ENCODE results near the gene SLC22A2. TPM values are rescaled to one million over a fixed set of nuclear protein-coding genes. Genes with fewer than 3 reads are reported as not detected.
A peak's percentile ranks its signal among the peaks of the same experiment; 100 is the strongest.

The SLC22A2 gene
- total and polyA plus RNA-seq, 10 of the 15 experiments (the other 5 are each of a cell fraction or from before 2014, with no cell fraction given): 0.12 TPM; not detected in 9

DNA sequence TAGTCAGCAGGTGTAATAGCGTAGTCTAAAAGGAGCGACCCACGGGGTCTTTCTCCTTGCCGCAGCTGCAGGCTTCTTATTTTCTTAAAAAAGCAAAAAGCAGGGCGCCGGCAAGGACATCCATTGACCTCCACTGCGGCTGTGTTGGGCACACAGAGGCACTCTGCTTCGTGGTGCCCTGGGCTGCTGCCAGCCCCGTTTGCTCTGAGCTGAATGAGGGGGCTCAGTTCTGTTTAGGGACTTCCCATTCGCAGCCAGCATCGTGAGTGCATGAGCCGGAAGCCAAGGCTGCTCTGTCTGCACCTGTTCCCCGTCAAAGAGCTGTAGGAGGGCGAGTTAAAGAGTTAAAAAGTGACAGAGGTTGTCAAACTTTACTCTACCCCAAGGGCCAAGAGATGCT is 1.7 kb upstream of the SLC22A2 start (continued):
- TF ChIP-seq TAF1 (IDR thresholded peaks at IDR 0.05; ENCODE audit: borderline replicate concordance, low read depth, low read length): no peak
- no peak for TF ChIP-seq LARP7 (IDR thresholded peaks at IDR 0.05)
- no peak for TF ChIP-seq RUNX3 (IDR thresholded peaks at IDR 0.05; ENCODE audit: low read length)
- TF ChIP-seq RELA (IDR thresholded peaks at IDR 0.05; ENCODE audit: borderline replicate concordance, partially characterized antibody): no peak

- no peak overlapping the region for H3K4me2 ChIP-seq (ENCODE audit: control insufficient read depth, insufficient read depth)
- no peak overlapping the region for H2AFZ ChIP-seq (ENCODE audit: control insufficient read depth, low read depth, low read length)
- no TSS peak for BruUV-seq (replicated peaks)
- no peak overlapping the region for H3K27ac ChIP-seq (ENCODE audit: control insufficient read depth, insufficient read depth)
- no peaks in the 10 kb centered on the region for H3K4me1 ChIP-seq (ENCODE audit: control insufficient read depth, insufficient read depth, low read length)
- SMC1A ChIA-PET (ENCODE audit: uncharacterized antibody, unreplicated experiment): interaction anchor here (0.8 kb wide), 1 partner anchor 14 kb away, joined by 3 read pairs; no protein-coding TSS in a partner anchor
- H3K4me3 ChIP-seq: no peak overlapping the region
- FAIRE-seq: no peak
- RAD21 ChIA-PET (ENCODE audit: unreplicated experiment): no interaction called here
- H4K20me1 ChIP-seq (ENCODE audit: control insufficient read depth, insufficient read depth): no peaks in the 10 kb centered on the region
- no peaks in the 10 kb centered on the region for H3K36me3 ChIP-seq (ENCODE audit: control insufficient read depth in 2 of 2, insufficient read depth in 2 of 2, low read length in 1 of 2)
- no peaks in the 10 kb centered on the region; a peak in 2 of 4 replicates for H3K27me3 ChIP-seq (replicated peaks in 1 of 2; ENCODE audit: control insufficient read depth in 2 of 2, insufficient read depth in 2 of 2, low read length in 1 of 2)
- in situ Hi-C loops (cut with MboI): no loop called here
- intact Hi-C loops (cut with micrococcal nuclease; ENCODE audit: unreplicated experiment): no loop called here
- no peak for DNase-seq (ENCODE audit: low read depth, low spot score)
- ATAC-seq: peak; percentile 36; the same call in 1 of the 3 replicates
- H3K79me2 ChIP-seq (ENCODE audit: control insufficient read depth, insufficient read depth, low read length): no peaks in the 10 kb centered on the region
- no peak overlapping the region for H3K9ac ChIP-seq (ENCODE audit: control insufficient read depth, insufficient read depth, low read length)
- CTCF ChIA-PET: no interaction called here
- 17% methylated on average over 8 of the region's 8 CpGs for WGBS (ENCODE audit: insufficient coverage, insufficient replicate concordance, low lambda C conversion rate, missing lambda C conversion rate)
- POLR2A ChIA-PET: no interaction called here
- no peaks in the 10 kb centered on the region for H3K9me3 ChIP-seq (replicated peaks; ENCODE audit: control insufficient read depth, insufficient read depth, low read length)
- TF ChIP-seq ESRRA (IDR thresholded peaks at IDR 0.05; ENCODE audit: low read length): no peak
- TF ChIP-seq FOS (IDR thresholded peaks at IDR 0.05; ENCODE audit: borderline replicate concordance, extremely low read depth, insufficient read length): no peak
- TF ChIP-seq TCF12 (IDR thresholded peaks at IDR 0.05; ENCODE audit: low read depth, low read length): no peak
- TF ChIP-seq SPI1 (IDR thresholded peaks at IDR 0.05; ENCODE audit: borderline replicate concordance, insufficient read depth, low read depth, low read length): no peak
- TF ChIP-seq ZSCAN29 (IDR thresholded peaks at IDR 0.05): no peak
- TF ChIP-seq ZNF384 (IDR thresholded peaks at IDR 0.05; ENCODE audit: borderline replicate concordance, low read depth, low read length): no peak
- no peak for TF ChIP-seq CTCF (IDR thresholded peaks at IDR 0.05 in 2 of 3, conservative IDR thresholded peaks at IDR 0.05 in 1 of 3; ENCODE audit: control insufficient read depth in 2 of 3, extremely low read depth in 1 of 3, insufficient read depth in 1 of 3, low read depth in 3 of 3, low read length in 3 of 3)
- no peak for TF ChIP-seq SMAD5 (IDR thresholded peaks at IDR 0.05; ENCODE audit: low read depth)
- no peak for TF ChIP-seq IRF4 (IDR thresholded peaks at IDR 0.05; ENCODE audit: low read depth, low read length)
- no peak for TF ChIP-seq RAD51 (IDR thresholded peaks at IDR 0.05)
- TF ChIP-seq ZNF207 (IDR thresholded peaks at IDR 0.05; ENCODE audit: borderline replicate concordance): no peak
- no peak for TF ChIP-seq POLR2AphosphoS5 (IDR thresholded peaks at IDR 0.05; ENCODE audit: low read length)
- TF ChIP-seq FOXK2 (IDR thresholded peaks at IDR 0.05): no peak
- TF ChIP-seq, protein P1, sequence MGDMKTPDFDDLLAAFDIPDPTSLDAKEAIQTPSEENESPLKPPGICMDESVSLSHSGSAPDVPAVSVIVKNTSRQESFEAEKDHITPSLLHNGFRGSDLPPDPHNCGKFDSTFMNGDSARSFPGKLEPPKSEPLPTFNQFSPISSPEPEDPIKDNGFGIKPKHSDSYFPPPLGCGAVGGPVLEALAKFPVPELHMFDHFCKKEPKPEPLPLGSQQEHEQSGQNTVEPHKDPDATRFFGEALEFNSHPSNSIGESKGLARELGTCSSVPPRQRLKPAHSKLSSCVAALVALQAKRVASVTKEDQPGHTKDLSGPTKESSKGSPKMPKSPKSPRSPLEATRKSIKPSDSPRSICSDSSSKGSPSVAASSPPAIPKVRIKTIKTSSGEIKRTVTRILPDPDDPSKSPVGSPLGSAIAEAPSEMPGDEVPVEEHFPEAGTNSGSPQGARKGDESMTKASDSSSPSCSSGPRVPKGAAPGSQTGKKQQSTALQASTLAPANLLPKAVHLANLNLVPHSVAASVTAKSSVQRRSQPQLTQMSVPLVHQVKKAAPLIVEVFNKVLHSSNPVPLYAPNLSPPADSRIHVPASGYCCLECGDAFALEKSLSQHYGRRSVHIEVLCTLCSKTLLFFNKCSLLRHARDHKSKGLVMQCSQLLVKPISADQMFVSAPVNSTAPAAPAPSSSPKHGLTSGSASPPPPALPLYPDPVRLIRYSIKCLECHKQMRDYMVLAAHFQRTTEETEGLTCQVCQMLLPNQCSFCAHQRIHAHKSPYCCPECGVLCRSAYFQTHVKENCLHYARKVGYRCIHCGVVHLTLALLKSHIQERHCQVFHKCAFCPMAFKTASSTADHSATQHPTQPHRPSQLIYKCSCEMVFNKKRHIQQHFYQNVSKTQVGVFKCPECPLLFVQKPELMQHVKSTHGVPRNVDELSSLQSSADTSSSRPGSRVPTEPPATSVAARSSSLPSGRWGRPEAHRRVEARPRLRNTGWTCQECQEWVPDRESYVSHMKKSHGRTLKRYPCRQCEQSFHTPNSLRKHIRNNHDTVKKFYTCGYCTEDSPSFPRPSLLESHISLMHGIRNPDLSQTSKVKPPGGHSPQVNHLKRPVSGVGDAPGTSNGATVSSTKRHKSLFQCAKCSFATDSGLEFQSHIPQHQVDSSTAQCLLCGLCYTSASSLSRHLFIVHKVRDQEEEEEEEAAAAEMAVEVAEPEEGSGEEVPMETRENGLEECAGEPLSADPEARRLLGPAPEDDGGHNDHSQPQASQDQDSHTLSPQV (IDR thresholded peaks at IDR 0.05): no peak
- TF ChIP-seq, protein P2, sequence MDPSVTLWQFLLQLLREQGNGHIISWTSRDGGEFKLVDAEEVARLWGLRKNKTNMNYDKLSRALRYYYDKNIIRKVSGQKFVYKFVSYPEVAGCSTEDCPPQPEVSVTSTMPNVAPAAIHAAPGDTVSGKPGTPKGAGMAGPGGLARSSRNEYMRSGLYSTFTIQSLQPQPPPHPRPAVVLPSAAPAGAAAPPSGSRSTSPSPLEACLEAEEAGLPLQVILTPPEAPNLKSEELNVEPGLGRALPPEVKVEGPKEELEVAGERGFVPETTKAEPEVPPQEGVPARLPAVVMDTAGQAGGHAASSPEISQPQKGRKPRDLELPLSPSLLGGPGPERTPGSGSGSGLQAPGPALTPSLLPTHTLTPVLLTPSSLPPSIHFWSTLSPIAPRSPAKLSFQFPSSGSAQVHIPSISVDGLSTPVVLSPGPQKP (IDR thresholded peaks at IDR 0.05; ENCODE audit: low read depth, low read length): no peak
- TF ChIP-seq POLR2A (IDR thresholded peaks at IDR 0.05; ENCODE audit: low read depth, low read length): no peak
Measured at GRCh38 chr6:160259598-160259997, 977 bp upstream of the SLC22A2 start.

All from GM12878 (cell line).